Measurements from ENCODE around the gene HS3ST1.

DNA sequence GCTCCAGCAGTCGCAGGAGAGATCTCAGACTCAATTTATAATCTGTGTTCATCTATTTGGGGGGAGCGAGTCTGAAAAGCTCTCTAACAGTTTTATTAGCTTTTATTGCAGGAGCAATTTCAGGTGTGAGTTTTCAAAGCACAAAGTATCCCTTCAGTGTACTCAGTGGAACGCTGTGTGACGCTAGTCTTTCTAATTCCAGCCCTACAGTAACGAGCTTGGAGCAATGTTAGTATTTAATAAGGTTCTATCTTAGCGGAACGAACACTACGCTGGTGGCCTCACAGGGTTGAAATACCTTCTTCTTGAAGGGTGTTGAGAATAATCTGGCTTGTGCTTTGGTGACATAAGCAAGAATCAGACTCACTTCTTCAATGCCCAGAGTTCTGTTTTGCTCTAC is 8.4 kb downstream of the HS3ST1 start:
- TF ChIP-seq TAF1 (IDR thresholded peaks at IDR 0.05; ENCODE audit: low read depth, low read length) = no peak
- TF ChIP-seq POLR2A (IDR thresholded peaks at IDR 0.05; ENCODE audit: low read depth, low read length) = no peak
- TF ChIP-seq POLR2AphosphoS5 (IDR thresholded peaks at IDR 0.05; ENCODE audit: low read depth, low read length) = no peak

All from GM12891 (cell line).